Mesenchymal stem cell (in vitro differentiated cells and primary cell): ENCODE data around the gene GPR42.
A peak's percentile ranks its signal among the peaks of the same experiment; 100 is the strongest.
"Not testable (repeated sequence)": the region's sequence is repeated elsewhere in the genome, so short reads cannot be mapped to it uniquely, and the experiment has no call there.

ENCODE experiments used
- DNase-seq: peaks from one replicate; pipeline ENCODE4 v3.0.0-alpha.2; 2013
- H2AFZ ChIP-seq: one replicate; pipeline ENCODE4 v1.6.1; 2013; ENCODE audit warnings: low read depth, mild to moderate bottlenecking, control low read depth, inconsistent platforms, low read length, moderate library complexity
- H2AK5ac ChIP-seq: 2 replicates; pipeline ENCODE4 v1.6.1; 2013; ENCODE audit warnings: low read length, moderate library complexity, mild to moderate bottlenecking, inconsistent platforms; ENCODE audit not compliant: severe bottlenecking
- H2BK120ac ChIP-seq: one replicate; pipeline ENCODE4 v1.6.1; 2013; ENCODE audit warnings: low read depth, mild to moderate bottlenecking, inconsistent platforms, low read length, moderate library complexity
- H2BK12ac ChIP-seq, 2 experiments: one replicate each; pipeline ENCODE4 v1.6.1; 2013; ENCODE audit warnings: inconsistent platforms in 2 of 2, low read length in 2 of 2, mild to moderate bottlenecking in 2 of 2, moderate library complexity in 2 of 2, control low read depth in 1 of 2
- H2BK15ac ChIP-seq: one replicate; pipeline ENCODE4 v1.6.1; 2013; ENCODE audit warnings: mild to moderate bottlenecking, low read depth, inconsistent platforms; ENCODE audit not compliant: poor library complexity, severe bottlenecking
- H2BK5ac ChIP-seq: 2 replicates; pipeline ENCODE4 v1.6.1; 2013; ENCODE audit warnings: low read depth, mild to moderate bottlenecking, low read length, control low read depth, inconsistent platforms; ENCODE audit not compliant: poor library complexity, severe bottlenecking
- H3K14ac ChIP-seq, 2 experiments: one replicate each; pipeline ENCODE4 v1.6.1; 2013; ENCODE audit warnings: inconsistent platforms in 2 of 2, low read length in 2 of 2, control low read depth in 1 of 2, mild to moderate bottlenecking in 1 of 2, moderate library complexity in 1 of 2
- H3K18ac ChIP-seq, 2 experiments: one replicate each; pipeline ENCODE4 v1.6.1; 2013; ENCODE audit warnings: inconsistent platforms in 2 of 2, low read length in 2 of 2, control low read depth in 1 of 2, low read depth in 1 of 2, mild to moderate bottlenecking in 1 of 2
- H3K23ac ChIP-seq, 2 experiments: one replicate each; pipeline ENCODE4 v1.6.1; 2013; ENCODE audit warnings: inconsistent platforms in 2 of 2, low read length in 2 of 2, mild to moderate bottlenecking in 2 of 2, moderate library complexity in 2 of 2, control low read depth in 1 of 2
- H3K27ac ChIP-seq: 2 replicates; pipeline ENCODE4 v1.5.1; 2013; ENCODE audit warnings: mild to moderate bottlenecking, moderate library complexity, low read length, control low read depth, inconsistent platforms; ENCODE audit not compliant: poor library complexity, severe bottlenecking
- H3K27me3 ChIP-seq, 2 experiments: 2 replicates each; pipeline versions ENCODE4 v1.6.1 to v1.7.0; 2013; ENCODE audit warnings: low read length in 2 of 2, mild to moderate bottlenecking in 2 of 2, moderate library complexity in 2 of 2, control low read depth in 1 of 2, inconsistent platforms in 1 of 2; ENCODE audit not compliant: control insufficient read depth in 1 of 2, insufficient read depth in 1 of 2
- H3K36me3 ChIP-seq, 2 experiments: 2 replicates each; pipeline versions ENCODE4 v1.6.1 to v1.7.0; 2013; ENCODE audit warnings: low read length in 2 of 2, control low read depth in 1 of 2, inconsistent platforms in 1 of 2, low read depth in 1 of 2, mild to moderate bottlenecking in 1 of 2; ENCODE audit not compliant: insufficient read depth in 2 of 2, control insufficient read depth in 1 of 2
- H3K4ac ChIP-seq, 2 experiments: one replicate each; pipeline ENCODE4 v1.6.1; 2013; ENCODE audit warnings: inconsistent platforms in 2 of 2, low read length in 2 of 2, mild to moderate bottlenecking in 2 of 2, moderate library complexity in 2 of 2, control low read depth in 1 of 2, low read depth in 1 of 2
- H3K4me1 ChIP-seq: 2 replicates; pipeline ENCODE4 v1.6.1; 2013; ENCODE audit warnings: low read depth, low read length, control low read depth; ENCODE audit not compliant: control insufficient read depth, insufficient read depth
- H3K4me2 ChIP-seq: 2 replicates; pipeline ENCODE4 v1.6.1; 2013; ENCODE audit warnings: low read length, mild to moderate bottlenecking, inconsistent platforms; ENCODE audit not compliant: poor library complexity, severe bottlenecking
- H3K4me3 ChIP-seq, 2 experiments: 2 replicates each; pipeline versions ENCODE4 v1.5.1 to v1.7.0; 2013; ENCODE audit warnings: low read length in 2 of 2, mild to moderate bottlenecking in 2 of 2, control low read depth in 1 of 2, low read depth in 1 of 2; ENCODE audit not compliant: insufficient read depth in 1 of 2
- H3K79me1 ChIP-seq: replicated peaks from 2 replicates; pipeline ENCODE4 v1.6.1; 2013; ENCODE audit warnings: mild to moderate bottlenecking, control low read depth, low read length, inconsistent platforms; ENCODE audit not compliant: poor library complexity, severe bottlenecking
- H3K9ac ChIP-seq: 2 replicates; pipeline ENCODE4 v1.7.0; 2013; ENCODE audit warnings: mild to moderate bottlenecking, low read length, moderate library complexity
- H3K9me3 ChIP-seq: 2 replicates; pipeline ENCODE4 v1.7.0; 2013; ENCODE audit warnings: mild to moderate bottlenecking, low read length; ENCODE audit not compliant: control insufficient read depth
- H4K8ac ChIP-seq: one replicate; pipeline ENCODE4 v1.6.1; 2013; ENCODE audit warnings: inconsistent platforms, mild to moderate bottlenecking, low read length, moderate library complexity
- H4K91ac ChIP-seq: one replicate; pipeline ENCODE4 v1.6.1; 2013; ENCODE audit warnings: mild to moderate bottlenecking, low read length, inconsistent platforms
- WGBS: methylation state at CpG from one replicate; pipeline ENCODE4 v1.1.7; 2013; ENCODE audit warnings: mixed read lengths; 5-methylcytosine and 5-hydroxymethylcytosine counted together

GPR42 gene

GRCh38 chr19:35379545-35379944 is 8.7 kb downstream of the GPR42 start:
- H2AFZ ChIP-seq, H4K8ac ChIP-seq, H4K91ac ChIP-seq, H3K36me3 ChIP-seq, H2BK120ac ChIP-seq, H2AK5ac ChIP-seq, H3K79me1 ChIP-seq, H3K18ac ChIP-seq, H3K4me1 ChIP-seq, H2BK12ac ChIP-seq, H2BK5ac ChIP-seq, H3K9ac ChIP-seq, H3K4me2 ChIP-seq, H3K23ac ChIP-seq, H3K4ac ChIP-seq, DNase-seq, H3K27ac ChIP-seq, H3K14ac ChIP-seq, H2BK15ac ChIP-seq, H3K4me3 ChIP-seq: not testable (repeated sequence)
- H3K27me3 ChIP-seq = peaks cover 0 to 17% of the 10 kb centered on the region in 2 experiments
- H3K9me3 ChIP-seq = peaks cover 11% of the 10 kb centered on the region
- WGBS = 82% methylated on average over 5 of the region's 5 CpGs

GRCh38 chr19:35379992-35380391 is 9.1 kb downstream of the GPR42 start:
- peak; percentile 37 for DNase-seq
- H2BK15ac ChIP-seq = no peak overlapping the region
- H3K27ac ChIP-seq = no peak overlapping the region
- no peak overlapping the region for H3K18ac ChIP-seq
- no peak overlapping the region for H3K9ac ChIP-seq
- no peak overlapping the region for H4K8ac ChIP-seq
- no peak overlapping the region for H2AFZ ChIP-seq
- H3K4ac ChIP-seq = no peak overlapping the region
- H3K9me3 ChIP-seq = peaks cover 11% of the 10 kb centered on the region
- no peak overlapping the region for H4K91ac ChIP-seq
- no peak overlapping the region for H3K4me2 ChIP-seq
- no peaks in the 10 kb centered on the region for H3K36me3 ChIP-seq
- H3K23ac ChIP-seq = no peak overlapping the region
- H2BK12ac ChIP-seq = no peak overlapping the region
- no peak overlapping the region for H2BK5ac ChIP-seq
- no peak overlapping the region for H3K4me3 ChIP-seq
- no peak overlapping the region for H2BK120ac ChIP-seq
- H3K79me1 ChIP-seq = no peaks in the 10 kb centered on the region
- no peak overlapping the region for H3K14ac ChIP-seq
- H3K4me1 ChIP-seq = no peaks in the 10 kb centered on the region
- WGBS = 20% methylated on average over 1 of the region's 1 CpG
- no peak overlapping the region for H2AK5ac ChIP-seq
- peaks cover 0 to 17% of the 10 kb centered on the region in 2 experiments for H3K27me3 ChIP-seq

GRCh38 chr19:35380450-35381124 is 9.7 kb downstream of the GPR42 start:
- H3K79me1 ChIP-seq = no peaks in the 10 kb centered on the region
- H3K36me3 ChIP-seq = no peaks in the 10 kb centered on the region
- 60% methylated on average over 9 of the region's 9 CpGs for WGBS

GRCh38 chr19:35381318-35381717 is 10.4 kb downstream of the GPR42 start:
- Histone ChIP-seq H2BK120ac (no peak overlapping the region), H3K27me3 (peaks cover 0 to 17% of the 10 kb centered on the region in 2 experiments), H3K27ac (no peak overlapping the region), H3K9ac (no peak overlapping the region), H2BK12ac (no peak overlapping the region), H3K4me3 (no peak overlapping the region), H3K23ac (no peak overlapping the region), H2AFZ (no peak overlapping the region), H3K36me3 (no peaks in the 10 kb centered on the region), H4K8ac (no peak overlapping the region), H4K91ac (no peak overlapping the region), H3K18ac (no peak overlapping the region), H3K79me1 (no peaks in the 10 kb centered on the region), H2BK5ac (no peak overlapping the region), H2BK15ac (no peak overlapping the region), H3K4me2 (no peak overlapping the region), H3K9me3 (peaks cover 13% of the 10 kb centered on the region), H3K14ac (no peak overlapping the region), H3K4me1 (no peaks in the 10 kb centered on the region), H3K4ac (no peak overlapping the region), H2AK5ac (no peak overlapping the region)
- 63% methylated on average over 3 of the region's 3 CpGs for WGBS
- DNase-seq = no peak

More at GRCh38 chr19:35380450-35381124, 9.7 kb downstream of the GPR42 start:
- Histone ChIP-seq H2BK15ac (no peak overlapping the region), H3K4ac (no peak overlapping the region), H2BK5ac (no peak overlapping the region), H3K4me3 (no peak overlapping the region), H2AK5ac (no peak overlapping the region), H2BK120ac (no peak overlapping the region), H3K4me1 (no peaks in the 10 kb centered on the region), H3K27me3 (peaks cover 0 to 17% of the 10 kb centered on the region in 2 experiments), H3K9ac (no peak overlapping the region), H4K8ac (no peak overlapping the region), H3K23ac (no peak overlapping the region), H3K4me2 (no peak overlapping the region), H3K18ac (no peak overlapping the region), H2BK12ac (no peak overlapping the region), H2AFZ (no peak overlapping the region), H3K14ac (no peak overlapping the region), H3K9me3 (peaks cover 13% of the 10 kb centered on the region), H4K91ac (no peak overlapping the region), H3K27ac (no peak overlapping the region)
- no peak for DNase-seq
